Measurements from ENCODE around the gene NPAS3. TPM values are rescaled to one million over a fixed set of nuclear protein-coding genes. Genes with fewer than 3 reads are reported as not detected.

The NPAS3 gene
- total RNA-seq, 2 experiments from 2014 or later = not detected

- DNase-seq (no peak), ATAC-seq (no peak)
- no peak overlapping the region for H3K27ac Mint-ChIP-seq
- no peaks in the 10 kb centered on the region for H3K36me3 Mint-ChIP-seq (ENCODE audit: low read depth)
- POLR2A ChIA-PET = no interaction called here
- H3K27me3 Mint-ChIP-seq = no peaks in the 10 kb centered on the region
- intact Hi-C loops (cut with micrococcal nuclease) = no loop called here
- H3K9me3 Mint-ChIP-seq = no peaks in the 10 kb centered on the region
- CTCF ChIA-PET = no interaction called here
- no peaks in the 10 kb centered on the region for H3K4me1 Mint-ChIP-seq (ENCODE audit: low read depth)
- no peak for TF ChIP-seq CTCF (IDR thresholded peaks at IDR 0.05)
- H3K4me3 Mint-ChIP-seq = no peak overlapping the region
These were observed 741.0 kb downstream of the NPAS3 start for GRCh38 chr14:33679461-33680225.

DNA sequence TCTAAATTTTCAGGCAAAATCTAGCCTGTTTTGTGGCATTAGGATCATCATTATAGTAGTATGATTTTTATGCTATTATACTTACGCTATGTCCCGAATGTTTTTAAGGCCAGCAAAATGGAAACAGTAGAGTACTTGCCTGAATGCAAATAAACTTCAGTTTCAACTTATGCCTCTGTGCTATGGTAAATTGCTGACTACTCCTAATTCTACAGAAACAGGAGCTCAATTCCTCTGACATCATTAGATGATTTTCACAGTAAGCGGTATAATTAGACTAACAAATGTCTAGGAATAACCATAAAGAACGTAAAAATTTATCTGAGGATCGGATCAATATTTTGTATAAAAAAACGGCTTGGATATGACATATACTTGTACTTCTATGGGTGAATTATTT, 742.2 kb downstream of the NPAS3 start:
- ChIA-PET POLR2A (no interaction called here), CTCF (no interaction called here)
- no peaks in the 10 kb centered on the region for H3K9me3 Mint-ChIP-seq

GRCh38 chr14:33682760-33683159, 744.1 kb downstream of the NPAS3 start:
- no peak overlapping the region for H3K27ac Mint-ChIP-seq
- no peak overlapping the region for H3K4me3 Mint-ChIP-seq
- H3K4me1 Mint-ChIP-seq (ENCODE audit: low read depth) = no peaks in the 10 kb centered on the region
- POLR2A ChIA-PET = no interaction called here
- no peaks in the 10 kb centered on the region for H3K27me3 Mint-ChIP-seq
- intact Hi-C loops (cut with micrococcal nuclease) = no loop called here
- ATAC-seq = no peak
- H3K36me3 Mint-ChIP-seq (ENCODE audit: low read depth) = no peaks in the 10 kb centered on the region
- CTCF ChIA-PET = interaction anchor here (0.8 kb wide), 1 partner anchor 11 kb away, joined by 3 read pairs; no protein-coding TSS in a partner anchor
- no peak for DNase-seq
- no peaks in the 10 kb centered on the region for H3K9me3 Mint-ChIP-seq
- TF ChIP-seq CTCF (IDR thresholded peaks at IDR 0.05) = no peak

More for the DNA sequence above, 742.2 kb downstream of the NPAS3 start:
- ATAC-seq = no peak
- Mint-ChIP-seq H3K4me1 (ENCODE audit: low read depth) (no peaks in the 10 kb centered on the region), H3K27me3 (no peaks in the 10 kb centered on the region), H3K27ac (no peak overlapping the region), H3K4me3 (no peak overlapping the region), H3K36me3 (ENCODE audit: low read depth) (no peaks in the 10 kb centered on the region)
- no peak for DNase-seq
- intact Hi-C loops (cut with micrococcal nuclease) = no loop called here
- no peak for TF ChIP-seq CTCF (IDR thresholded peaks at IDR 0.05)

- TF ChIP-seq CTCF (IDR thresholded peaks at IDR 0.05) = no peak
- H3K4me1 Mint-ChIP-seq (ENCODE audit: low read depth) = no peaks in the 10 kb centered on the region
- H3K9me3 Mint-ChIP-seq = no peaks in the 10 kb centered on the region
- no peak for DNase-seq
- ChIA-PET CTCF (no interaction called here), POLR2A (no interaction called here)
- no peak overlapping the region for H3K27ac Mint-ChIP-seq
- ATAC-seq = no peak
- no peak overlapping the region for H3K4me3 Mint-ChIP-seq
- intact Hi-C loops (cut with micrococcal nuclease) = no loop called here
- H3K36me3 Mint-ChIP-seq (ENCODE audit: low read depth) = no peaks in the 10 kb centered on the region
- H3K27me3 Mint-ChIP-seq = no peaks in the 10 kb centered on the region
These were observed 746.3 kb downstream of the NPAS3 start for GRCh38 chr14:33685026-33685425.

DNA sequence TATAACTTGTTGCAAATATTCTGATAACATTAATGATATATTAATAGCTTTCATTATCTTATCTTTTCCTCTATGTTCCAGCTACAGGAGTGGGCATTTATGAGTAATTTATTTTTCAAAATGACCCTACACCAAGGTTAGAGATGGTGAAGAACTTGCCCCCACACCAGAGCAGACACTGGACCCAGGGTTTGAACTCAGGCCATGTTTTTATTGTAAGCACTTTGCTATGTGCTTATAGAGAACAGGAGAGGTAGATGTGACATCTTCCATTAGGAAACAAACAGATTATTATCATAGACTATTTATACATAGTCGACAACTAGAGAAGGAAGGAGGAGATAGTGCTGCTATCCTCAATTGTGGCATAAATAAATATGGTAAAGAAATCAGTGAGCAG, 747.0 kb downstream of the NPAS3 start:
- H3K4me3 Mint-ChIP-seq = no peak overlapping the region
- no peaks in the 10 kb centered on the region for H3K36me3 Mint-ChIP-seq (ENCODE audit: low read depth)
- intact Hi-C loops (cut with micrococcal nuclease) = no loop called here
- H3K9me3 Mint-ChIP-seq = no peaks in the 10 kb centered on the region
- no peaks in the 10 kb centered on the region for H3K27me3 Mint-ChIP-seq
- TF ChIP-seq CTCF (IDR thresholded peaks at IDR 0.05) = no peak
- ChIA-PET CTCF (no interaction called here), POLR2A (no interaction called here)
- ATAC-seq = no peak
- H3K4me1 Mint-ChIP-seq (ENCODE audit: low read depth) = no peaks in the 10 kb centered on the region
- no peak for DNase-seq
- H3K27ac Mint-ChIP-seq = no peak overlapping the region

All from activated CD8-positive, alpha-beta T cell treated with anti-CD3 and anti-CD28 coated beads for 36 hours (primary cell).